Right lobe of liver (tissue), 4 donors: ENCODE results near the gene WDR1.

Experiments
- POLR2A ChIP-seq: fragments of 450-650 bp; IDR thresholded peaks from one replicate; pipeline ENCODE4 v1.6.1; 2017; ENCODE audit warnings: antibody characterized with exemption, mild to moderate bottlenecking
- TF ChIP-seq, protein P1 (sequence below), 4 donors: fragments of 200-600 bp in 3 of 4; fragments of 450-650 bp in 1 of 4; IDR thresholded peaks; one replicate each; pipeline versions ENCODE4 v1.5.1 to v1.8.0; 2016 to 2022; ENCODE audit warnings: antibody characterized with exemption in 4 of 4, mild to moderate bottlenecking in 2 of 4
- donor health status: DM: no; HTN: no; CAD: no.
- donor health status: DM: no; HTN: no; CAD: no.
- donor health status: DM: no; HTN: yes; CAD: no.

DNA sequence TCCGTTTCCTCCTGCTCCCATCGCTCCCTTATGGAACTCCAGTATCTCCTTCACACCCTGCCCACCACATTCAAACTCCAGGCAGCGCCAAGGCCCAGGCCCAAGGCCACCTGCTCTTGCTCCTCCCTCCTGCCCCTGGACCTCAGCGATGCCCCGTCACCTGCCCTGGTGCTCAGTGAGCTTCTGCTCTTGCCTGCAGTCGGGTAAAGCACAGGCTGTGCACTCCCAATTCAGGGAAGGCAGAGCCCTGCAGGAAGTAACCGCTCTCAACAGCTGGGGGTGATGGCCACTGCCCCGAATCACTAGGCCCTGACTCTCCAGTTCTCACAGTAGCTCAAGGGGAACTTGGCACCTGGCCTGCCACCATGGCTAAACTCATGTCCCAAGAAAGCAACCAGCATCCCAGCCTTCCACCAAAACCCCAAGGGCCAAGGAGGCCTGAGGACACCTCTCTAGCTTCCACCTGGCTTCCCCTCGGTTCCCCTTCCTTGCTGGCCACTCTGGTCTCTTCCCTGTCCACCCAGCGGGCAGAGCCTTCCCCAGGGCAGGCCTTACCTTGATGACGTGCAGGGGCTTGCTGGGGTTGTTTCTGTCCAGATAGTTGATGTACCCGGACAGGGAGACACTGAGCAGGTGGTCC lies 29.3 kb downstream of the WDR1 start:
- no peak for TF ChIP-seq POLR2A
- TF ChIP-seq, protein P1, sequence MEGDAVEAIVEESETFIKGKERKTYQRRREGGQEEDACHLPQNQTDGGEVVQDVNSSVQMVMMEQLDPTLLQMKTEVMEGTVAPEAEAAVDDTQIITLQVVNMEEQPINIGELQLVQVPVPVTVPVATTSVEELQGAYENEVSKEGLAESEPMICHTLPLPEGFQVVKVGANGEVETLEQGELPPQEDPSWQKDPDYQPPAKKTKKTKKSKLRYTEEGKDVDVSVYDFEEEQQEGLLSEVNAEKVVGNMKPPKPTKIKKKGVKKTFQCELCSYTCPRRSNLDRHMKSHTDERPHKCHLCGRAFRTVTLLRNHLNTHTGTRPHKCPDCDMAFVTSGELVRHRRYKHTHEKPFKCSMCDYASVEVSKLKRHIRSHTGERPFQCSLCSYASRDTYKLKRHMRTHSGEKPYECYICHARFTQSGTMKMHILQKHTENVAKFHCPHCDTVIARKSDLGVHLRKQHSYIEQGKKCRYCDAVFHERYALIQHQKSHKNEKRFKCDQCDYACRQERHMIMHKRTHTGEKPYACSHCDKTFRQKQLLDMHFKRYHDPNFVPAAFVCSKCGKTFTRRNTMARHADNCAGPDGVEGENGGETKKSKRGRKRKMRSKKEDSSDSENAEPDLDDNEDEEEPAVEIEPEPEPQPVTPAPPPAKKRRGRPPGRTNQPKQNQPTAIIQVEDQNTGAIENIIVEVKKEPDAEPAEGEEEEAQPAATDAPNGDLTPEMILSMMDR (IDR thresholded peaks at IDR 0.05) = no peak
